Measurements from ENCODE around the gene G6PC1. TPM values are rescaled to one million over a fixed set of nuclear protein-coding genes. Genes with fewer than 3 reads are reported as not detected.

Gene G6PC1
- total and polyA plus RNA-seq, 2 of the 4 experiments (the other 2 are of a cell fraction) = not detected

GRCh38 chr17:42886283-42887176, 14.1 kb upstream of the G6PC1 start:
- no peak overlapping the region for H4K8ac ChIP-seq (ENCODE audit: low read depth in 2 of 2, low read length in 2 of 2)
- H4K91ac ChIP-seq (ENCODE audit: insufficient read depth, low read depth, low read length) = no peak overlapping the region
- H2BK120ac ChIP-seq (ENCODE audit: low read depth, low read length) = no peak overlapping the region
- ATAC-seq (ENCODE audit: low read depth) = peak; percentile 13; the same call in 1 of the 2 replicates
- no peak overlapping the region for H3K4me3 ChIP-seq (ENCODE audit: insufficient read depth, low read depth, low read length)
- H3K9me1 ChIP-seq (ENCODE audit: insufficient read depth, low read length) = peaks cover 4% of the 10 kb centered on the region; the same call in 1 of the 2 replicates
- dilution Hi-C loops (cut with HindIII; ENCODE audit: low sequenced_read_pairs, unreplicated experiment) = no loop called here
- in situ Hi-C loops (cut with MboI; ENCODE audit: low sequenced_read_pairs) = loop anchor here (25.0 kb wide), 1 partner anchor 426 kb away; no protein-coding TSS in a partner anchor
- no peak overlapping the region for H3K9ac ChIP-seq (ENCODE audit: low read depth, low read length)
- H3K18ac ChIP-seq (ENCODE audit: low read depth, low read length) = no peak overlapping the region
- H2BK15ac ChIP-seq (ENCODE audit: low read depth, low read length) = no peak overlapping the region
- intact Hi-C loops (cut with micrococcal nuclease) = no loop called here
- H3K4me1 ChIP-seq (ENCODE audit: control insufficient read depth, insufficient read depth, low read length) = peaks cover 2% of the 10 kb centered on the region; the same call in 1 of the 2 replicates
- H2BK20ac ChIP-seq (ENCODE audit: low read depth, low read length) = no peak overlapping the region
- H4K20me1 ChIP-seq (ENCODE audit: insufficient read depth, low read length) = no peaks in the 10 kb centered on the region
- POLR2A ChIA-PET (ENCODE audit: unreplicated experiment) = no interaction called here
- H3K14ac ChIP-seq (replicated peaks; ENCODE audit: low read depth, low read length) = no peak overlapping the region
- no peak for TF ChIP-seq BHLHE40 (IDR thresholded peaks at IDR 0.05; ENCODE audit: low read depth, low read length)
- TF ChIP-seq RAD21 (IDR thresholded peaks at IDR 0.05; ENCODE audit: low read length) = no peak
- no peak for TF ChIP-seq NFE2L2 (IDR thresholded peaks at IDR 0.05; ENCODE audit: low read depth, low read length)
- TF ChIP-seq, protein P1, sequence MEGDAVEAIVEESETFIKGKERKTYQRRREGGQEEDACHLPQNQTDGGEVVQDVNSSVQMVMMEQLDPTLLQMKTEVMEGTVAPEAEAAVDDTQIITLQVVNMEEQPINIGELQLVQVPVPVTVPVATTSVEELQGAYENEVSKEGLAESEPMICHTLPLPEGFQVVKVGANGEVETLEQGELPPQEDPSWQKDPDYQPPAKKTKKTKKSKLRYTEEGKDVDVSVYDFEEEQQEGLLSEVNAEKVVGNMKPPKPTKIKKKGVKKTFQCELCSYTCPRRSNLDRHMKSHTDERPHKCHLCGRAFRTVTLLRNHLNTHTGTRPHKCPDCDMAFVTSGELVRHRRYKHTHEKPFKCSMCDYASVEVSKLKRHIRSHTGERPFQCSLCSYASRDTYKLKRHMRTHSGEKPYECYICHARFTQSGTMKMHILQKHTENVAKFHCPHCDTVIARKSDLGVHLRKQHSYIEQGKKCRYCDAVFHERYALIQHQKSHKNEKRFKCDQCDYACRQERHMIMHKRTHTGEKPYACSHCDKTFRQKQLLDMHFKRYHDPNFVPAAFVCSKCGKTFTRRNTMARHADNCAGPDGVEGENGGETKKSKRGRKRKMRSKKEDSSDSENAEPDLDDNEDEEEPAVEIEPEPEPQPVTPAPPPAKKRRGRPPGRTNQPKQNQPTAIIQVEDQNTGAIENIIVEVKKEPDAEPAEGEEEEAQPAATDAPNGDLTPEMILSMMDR (conservative IDR thresholded peaks at IDR 0.05; ENCODE audit: low read depth, low read length) = no peak
- no peak for TF ChIP-seq USF2 (IDR thresholded peaks at IDR 0.05; ENCODE audit: low read depth, low read length)
- TF ChIP-seq FOS (IDR thresholded peaks at IDR 0.05; ENCODE audit: low read depth, low read length) = no peak
- no peak for TF ChIP-seq RFX5 (IDR thresholded peaks at IDR 0.05; ENCODE audit: low read depth, low read length)
- TF ChIP-seq RCOR1 (IDR thresholded peaks at IDR 0.05; ENCODE audit: insufficient replicate concordance, low read length) = no peak
- no peak for TF ChIP-seq CHD1 (IDR thresholded peaks at IDR 0.05; ENCODE audit: low read depth, low read length)
- no peak for TF ChIP-seq MAZ (IDR thresholded peaks at IDR 0.05; ENCODE audit: borderline replicate concordance, low read depth, low read length)
- no peak for TF ChIP-seq MAFK (IDR thresholded peaks at IDR 0.05; ENCODE audit: low read depth, low read length)
- no peak for TF ChIP-seq ELK1 (IDR thresholded peaks at IDR 0.05; ENCODE audit: borderline replicate concordance, low read depth, low read length)
- CTCF ChIA-PET = no interaction called here
- peaks cover 17% of the 10 kb centered on the region for H3K27me3 ChIP-seq (ENCODE audit: control insufficient read depth, insufficient read depth, low read length)
- H3K56ac ChIP-seq (ENCODE audit: extremely low read depth, insufficient read depth, low read length) = no peak overlapping the region
- no peak overlapping the region for H3K4me2 ChIP-seq (ENCODE audit: low read depth, low read length)
- no TSS peak for BruUV-seq (replicated peaks)
- H3K27ac ChIP-seq (ENCODE audit: insufficient read depth, low read length) = no peak overlapping the region
- H2AK9ac ChIP-seq (replicated peaks; ENCODE audit: low read depth, low read length, poor library complexity) = no peak overlapping the region
- H3K9me3 ChIP-seq (ENCODE audit: control insufficient read depth, insufficient read depth, low read length) = no peaks in the 10 kb centered on the region
- no peak for DNase-seq
- 54% methylated on average over 10 of the region's 15 CpGs; no CpG with 5 or more reads in 1 of the 2 experiments for WGBS, 2 experiments (ENCODE audit: extremely low coverage in 2 of 2, insufficient read length in 1 of 2)
- H2BK5ac ChIP-seq (ENCODE audit: low read depth, low read length, poor library complexity, severe bottlenecking) = no peak overlapping the region
- no peak overlapping the region for H4K5ac ChIP-seq (ENCODE audit: low read depth, low read length)
- H3K36me3 ChIP-seq (ENCODE audit: control insufficient read depth, insufficient read depth, low read length) = no peaks in the 10 kb centered on the region
- H3K4ac ChIP-seq (ENCODE audit: low read depth, low read length) = no peak overlapping the region
- H2AK5ac ChIP-seq (ENCODE audit: low read depth, low read length) = no peak overlapping the region
- H2AFZ ChIP-seq (replicated peaks; ENCODE audit: low read length, poor library complexity) = no peak overlapping the region
- H3K79me1 ChIP-seq (ENCODE audit: low read depth in 1 of 2, low read length in 2 of 2) = no peaks in the 10 kb centered on the region
- H3K23ac ChIP-seq (ENCODE audit: low read depth, low read length) = no peak overlapping the region
